ENCODE measurements around the gene ZNF280A.

DNA sequence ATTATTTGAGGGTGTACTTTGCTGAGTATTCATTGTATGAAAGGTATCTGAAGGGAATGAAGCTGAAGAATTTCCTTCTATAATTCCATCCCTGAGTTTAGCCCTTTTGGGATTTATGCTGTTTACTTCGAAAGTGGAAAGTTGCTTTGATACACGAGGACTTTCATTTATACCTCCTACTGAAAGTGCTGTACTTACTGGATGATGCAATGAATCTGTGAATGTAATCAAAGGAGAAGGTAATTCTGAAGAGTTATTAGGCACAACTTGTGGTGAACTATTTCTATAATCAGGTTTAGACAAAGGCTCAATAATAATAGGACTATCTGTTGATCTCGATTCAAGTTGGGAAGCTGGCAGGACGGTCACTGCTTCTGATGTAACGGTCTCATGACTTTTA is 31.3 kb downstream of the ZNF280A start:
- no peak for TF ChIP-seq BACH2 (CRISPR knock-in tag; IDR thresholded peaks at IDR 0.05; ENCODE audit: borderline replicate concordance)
- TF ChIP-seq ZFP30 (CRISPR knock-in tag; IDR thresholded peaks at IDR 0.05) = no peak
- TF ChIP-seq, protein P1, sequence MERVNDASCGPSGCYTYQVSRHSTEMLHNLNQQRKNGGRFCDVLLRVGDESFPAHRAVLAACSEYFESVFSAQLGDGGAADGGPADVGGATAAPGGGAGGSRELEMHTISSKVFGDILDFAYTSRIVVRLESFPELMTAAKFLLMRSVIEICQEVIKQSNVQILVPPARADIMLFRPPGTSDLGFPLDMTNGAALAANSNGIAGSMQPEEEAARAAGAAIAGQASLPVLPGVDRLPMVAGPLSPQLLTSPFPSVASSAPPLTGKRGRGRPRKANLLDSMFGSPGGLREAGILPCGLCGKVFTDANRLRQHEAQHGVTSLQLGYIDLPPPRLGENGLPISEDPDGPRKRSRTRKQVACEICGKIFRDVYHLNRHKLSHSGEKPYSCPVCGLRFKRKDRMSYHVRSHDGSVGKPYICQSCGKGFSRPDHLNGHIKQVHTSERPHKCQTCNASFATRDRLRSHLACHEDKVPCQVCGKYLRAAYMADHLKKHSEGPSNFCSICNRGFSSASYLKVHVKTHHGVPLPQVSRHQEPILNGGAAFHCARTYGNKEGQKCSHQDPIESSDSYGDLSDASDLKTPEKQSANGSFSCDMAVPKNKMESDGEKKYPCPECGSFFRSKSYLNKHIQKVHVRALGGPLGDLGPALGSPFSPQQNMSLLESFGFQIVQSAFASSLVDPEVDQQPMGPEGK (CRISPR knock-in tag; IDR thresholded peaks at IDR 0.05; ENCODE audit: borderline replicate concordance) = no peak
- TF ChIP-seq ESRRG (CRISPR knock-in tag; IDR thresholded peaks at IDR 0.05) = no peak
- no peak for TF ChIP-seq RARB (CRISPR knock-in tag; IDR thresholded peaks at IDR 0.05)
- TF ChIP-seq ZFP3 (CRISPR knock-in tag; IDR thresholded peaks at IDR 0.05) = no peak

Data from SK-N-SH treated with all-trans-retinoic acid at 6 μM for 48 hours (cell line).